ENCODE data around the gene CFAP57.

- TF ChIP-seq, protein P1, sequence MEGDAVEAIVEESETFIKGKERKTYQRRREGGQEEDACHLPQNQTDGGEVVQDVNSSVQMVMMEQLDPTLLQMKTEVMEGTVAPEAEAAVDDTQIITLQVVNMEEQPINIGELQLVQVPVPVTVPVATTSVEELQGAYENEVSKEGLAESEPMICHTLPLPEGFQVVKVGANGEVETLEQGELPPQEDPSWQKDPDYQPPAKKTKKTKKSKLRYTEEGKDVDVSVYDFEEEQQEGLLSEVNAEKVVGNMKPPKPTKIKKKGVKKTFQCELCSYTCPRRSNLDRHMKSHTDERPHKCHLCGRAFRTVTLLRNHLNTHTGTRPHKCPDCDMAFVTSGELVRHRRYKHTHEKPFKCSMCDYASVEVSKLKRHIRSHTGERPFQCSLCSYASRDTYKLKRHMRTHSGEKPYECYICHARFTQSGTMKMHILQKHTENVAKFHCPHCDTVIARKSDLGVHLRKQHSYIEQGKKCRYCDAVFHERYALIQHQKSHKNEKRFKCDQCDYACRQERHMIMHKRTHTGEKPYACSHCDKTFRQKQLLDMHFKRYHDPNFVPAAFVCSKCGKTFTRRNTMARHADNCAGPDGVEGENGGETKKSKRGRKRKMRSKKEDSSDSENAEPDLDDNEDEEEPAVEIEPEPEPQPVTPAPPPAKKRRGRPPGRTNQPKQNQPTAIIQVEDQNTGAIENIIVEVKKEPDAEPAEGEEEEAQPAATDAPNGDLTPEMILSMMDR (IDR thresholded peaks at IDR 0.05; ENCODE audit: insufficient read depth, low read length, poor library complexity, severe bottlenecking) = peak; percentile 49
- TF ChIP-seq EZH2phosphoT487 (conservative IDR thresholded peaks at IDR 0.05; ENCODE audit: low read length) = no peak
Measured at GRCh38 chr1:43238085-43238484, 66.0 kb downstream of the CFAP57 start.
